Ishikawa (cell line): Measurements from ENCODE around the gene ARGLU1.

Experiments used
- CEBPB ChIP-seq: IDR thresholded peaks from 2 replicates; pipeline ENCODE4 v1.6.1; 2012
- CREB1 ChIP-seq: IDR thresholded peaks from 2 replicates; pipeline ENCODE4 v1.6.1; 2012; ENCODE audit warnings: low read depth
- EGR1 ChIP-seq: IDR thresholded peaks from 2 replicates; pipeline ENCODE4 v1.6.1; 2012
- EP300 ChIP-seq: IDR thresholded peaks from 2 replicates; pipeline ENCODE4 v1.6.1; 2012; ENCODE audit warnings: borderline replicate concordance
- FOXM1 ChIP-seq: IDR thresholded peaks from 2 replicates; pipeline ENCODE4 v1.6.1; 2012; ENCODE audit warnings: low read depth, borderline replicate concordance
- RAD21 ChIP-seq: IDR thresholded peaks from 2 replicates; pipeline ENCODE4 v1.6.1; 2012; ENCODE audit warnings: low read depth
- TAF1 ChIP-seq: IDR thresholded peaks from 2 replicates; pipeline ENCODE4 v1.6.1; 2012; ENCODE audit warnings: low read depth, mild to moderate bottlenecking
- TEAD4 ChIP-seq: IDR thresholded peaks from 2 replicates; pipeline ENCODE4 v1.6.1; 2012
- YY1 ChIP-seq: IDR thresholded peaks from 2 replicates; pipeline ENCODE4 v1.6.1; 2012; ENCODE audit warnings: low read depth
- ZBTB7A ChIP-seq: IDR thresholded peaks from 2 replicates; pipeline ENCODE4 v1.6.1; 2012; ENCODE audit warnings: low read depth
- TF ChIP-seq, protein P1 (sequence below): IDR thresholded peaks from 2 replicates; pipeline ENCODE4 v1.6.1; 2012; ENCODE audit warnings: low read depth, mild to moderate bottlenecking
- TF ChIP-seq, protein P2 (sequence below): IDR thresholded peaks from 2 replicates; pipeline ENCODE4 v1.6.1; 2012
- TF ChIP-seq, protein P3 (sequence below): IDR thresholded peaks from 2 replicates; pipeline ENCODE4 v1.6.1; 2012

DNA sequence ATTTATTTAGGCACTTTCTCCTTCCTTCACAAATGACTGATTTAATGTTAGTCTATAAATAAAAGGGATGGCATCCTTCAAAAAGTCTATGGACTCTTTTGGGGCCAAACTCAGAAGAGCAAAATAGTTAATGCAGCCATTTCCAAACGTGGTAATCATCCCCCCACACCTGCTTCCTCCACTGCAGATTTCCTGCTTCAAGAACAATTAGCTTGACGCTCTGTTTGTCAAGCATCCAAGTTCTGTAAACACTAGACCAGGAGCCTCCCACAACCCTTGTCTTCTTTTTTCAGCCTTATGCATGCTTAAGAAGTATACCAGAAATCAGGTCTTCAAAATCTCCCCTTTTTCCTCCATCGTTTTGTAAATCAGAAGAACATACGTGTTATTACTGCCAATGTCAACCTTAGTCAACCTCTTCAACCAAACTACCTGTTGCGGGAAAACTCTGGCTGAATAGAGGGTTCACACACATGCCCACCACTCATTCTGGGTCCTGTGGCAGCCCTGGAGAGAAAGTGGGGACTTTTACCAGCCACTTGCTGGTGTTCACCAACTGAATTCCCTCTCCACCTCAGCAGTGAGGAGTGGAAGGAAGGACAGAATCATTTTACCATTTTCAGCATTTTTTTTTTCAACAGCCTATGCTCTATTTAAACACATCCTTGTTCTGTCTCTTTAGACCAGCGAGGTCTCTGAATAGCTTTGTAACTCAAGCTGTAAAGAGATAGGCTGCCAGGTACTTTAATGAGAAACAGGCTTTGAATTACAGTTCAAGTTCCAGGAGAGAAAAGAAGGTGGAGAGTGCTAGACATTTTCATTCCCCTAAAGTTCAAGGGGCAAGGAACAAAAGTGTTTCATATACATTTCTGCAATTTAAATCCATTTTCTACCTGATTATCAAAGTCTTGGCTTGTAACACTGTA lies 71.6 kb downstream of the ARGLU1 start:
- TF ChIP-seq EP300, result no peak
- TF ChIP-seq, protein P1, sequence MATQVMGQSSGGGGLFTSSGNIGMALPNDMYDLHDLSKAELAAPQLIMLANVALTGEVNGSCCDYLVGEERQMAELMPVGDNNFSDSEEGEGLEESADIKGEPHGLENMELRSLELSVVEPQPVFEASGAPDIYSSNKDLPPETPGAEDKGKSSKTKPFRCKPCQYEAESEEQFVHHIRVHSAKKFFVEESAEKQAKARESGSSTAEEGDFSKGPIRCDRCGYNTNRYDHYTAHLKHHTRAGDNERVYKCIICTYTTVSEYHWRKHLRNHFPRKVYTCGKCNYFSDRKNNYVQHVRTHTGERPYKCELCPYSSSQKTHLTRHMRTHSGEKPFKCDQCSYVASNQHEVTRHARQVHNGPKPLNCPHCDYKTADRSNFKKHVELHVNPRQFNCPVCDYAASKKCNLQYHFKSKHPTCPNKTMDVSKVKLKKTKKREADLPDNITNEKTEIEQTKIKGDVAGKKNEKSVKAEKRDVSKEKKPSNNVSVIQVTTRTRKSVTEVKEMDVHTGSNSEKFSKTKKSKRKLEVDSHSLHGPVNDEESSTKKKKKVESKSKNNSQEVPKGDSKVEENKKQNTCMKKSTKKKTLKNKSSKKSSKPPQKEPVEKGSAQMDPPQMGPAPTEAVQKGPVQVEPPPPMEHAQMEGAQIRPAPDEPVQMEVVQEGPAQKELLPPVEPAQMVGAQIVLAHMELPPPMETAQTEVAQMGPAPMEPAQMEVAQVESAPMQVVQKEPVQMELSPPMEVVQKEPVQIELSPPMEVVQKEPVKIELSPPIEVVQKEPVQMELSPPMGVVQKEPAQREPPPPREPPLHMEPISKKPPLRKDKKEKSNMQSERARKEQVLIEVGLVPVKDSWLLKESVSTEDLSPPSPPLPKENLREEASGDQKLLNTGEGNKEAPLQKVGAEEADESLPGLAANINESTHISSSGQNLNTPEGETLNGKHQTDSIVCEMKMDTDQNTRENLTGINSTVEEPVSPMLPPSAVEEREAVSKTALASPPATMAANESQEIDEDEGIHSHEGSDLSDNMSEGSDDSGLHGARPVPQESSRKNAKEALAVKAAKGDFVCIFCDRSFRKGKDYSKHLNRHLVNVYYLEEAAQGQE, result no peak
- no peak for TF ChIP-seq RAD21
- TF ChIP-seq FOXM1, result no peak
- TF ChIP-seq TAF1, result no peak
- TF ChIP-seq, protein P2, sequence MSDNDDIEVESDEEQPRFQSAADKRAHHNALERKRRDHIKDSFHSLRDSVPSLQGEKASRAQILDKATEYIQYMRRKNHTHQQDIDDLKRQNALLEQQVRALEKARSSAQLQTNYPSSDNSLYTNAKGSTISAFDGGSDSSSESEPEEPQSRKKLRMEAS, result no peak
- TF ChIP-seq YY1, result no peak
- no peak for TF ChIP-seq CREB1
- no peak for TF ChIP-seq TEAD4
- TF ChIP-seq ZBTB7A, result no peak
- no peak for TF ChIP-seq EGR1
- TF ChIP-seq, protein P3, sequence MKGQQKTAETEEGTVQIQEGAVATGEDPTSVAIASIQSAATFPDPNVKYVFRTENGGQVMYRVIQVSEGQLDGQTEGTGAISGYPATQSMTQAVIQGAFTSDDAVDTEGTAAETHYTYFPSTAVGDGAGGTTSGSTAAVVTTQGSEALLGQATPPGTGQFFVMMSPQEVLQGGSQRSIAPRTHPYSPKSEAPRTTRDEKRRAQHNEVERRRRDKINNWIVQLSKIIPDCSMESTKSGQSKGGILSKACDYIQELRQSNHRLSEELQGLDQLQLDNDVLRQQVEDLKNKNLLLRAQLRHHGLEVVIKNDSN, result no peak
- TF ChIP-seq CEBPB, result no peak
